Stimulated activated CD4-positive, alpha-beta T cell treated with anti-CD3 and anti-CD28 coated beads, Interleukin-4, amount 100 ng/mL, for 24 hours (primary cell): ENCODE results near the gene CACNA1H.
A peak's percentile ranks its signal among the peaks of the same experiment; 100 is the strongest.

Source experiments
- DNase-seq: peaks from one replicate; pipeline ENCODE4 v3.0.0-alpha.2; 2020

CACNA1H gene

GRCh38 chr16:1152651-1153259 is at the start of gene CACNA1H:
Gene CACNA1H (plus strand): TSS chr16:1153106. CDS start chr16:1153738, 632 bp downstream.
- DNase-seq = peak; percentile 46

GRCh38 chr16:1103636-1103980 is 49.3 kb upstream of the CACNA1H start:
- DNase-seq = no peak

- peak; percentile 51 for DNase-seq
These were observed 46.9 kb upstream of the CACNA1H start for GRCh38 chr16:1105888-1106620.

- no peak for DNase-seq
These were observed 46.2 kb upstream of the CACNA1H start for GRCh38 chr16:1106659-1107058.

- DNase-seq = no peak
These were observed 45.8 kb upstream of the CACNA1H start for GRCh38 chr16:1107141-1107540.

GRCh38 chr16:1107731-1108130 is 45.2 kb upstream of the CACNA1H start:
- DNase-seq = no peak

GRCh38 chr16:1108299-1109252 is 44.3 kb upstream of the CACNA1H start:
- DNase-seq = no peak

GRCh38 chr16:1109648-1110047 is 43.3 kb upstream of the CACNA1H start:
- no peak for DNase-seq

- no peak for DNase-seq
These were observed 40.3 kb upstream of the CACNA1H start for GRCh38 chr16:1112506-1113184.

- no peak for DNase-seq
These were observed 39.4 kb upstream of the CACNA1H start for GRCh38 chr16:1113489-1113888.

- DNase-seq = no peak
These were observed 38.9 kb upstream of the CACNA1H start for GRCh38 chr16:1113889-1114526.

- DNase-seq = no peak
These were observed 36.2 kb upstream of the CACNA1H start for GRCh38 chr16:1116693-1117077.

GRCh38 chr16:1117176-1117900 is 35.6 kb upstream of the CACNA1H start:
- no peak for DNase-seq

GRCh38 chr16:1117926-1118325 is 35.0 kb upstream of the CACNA1H start:
- no peak for DNase-seq

- no peak for DNase-seq
These were observed 33.8 kb upstream of the CACNA1H start for GRCh38 chr16:1119129-1119528.

GRCh38 chr16:1119766-1120576 is 32.9 kb upstream of the CACNA1H start:
- DNase-seq = no peak

- DNase-seq = no peak
These were observed 32.3 kb upstream of the CACNA1H start for GRCh38 chr16:1120577-1120941.

- DNase-seq = no peak
These were observed 31.9 kb upstream of the CACNA1H start for GRCh38 chr16:1121009-1121408.

GRCh38 chr16:1121601-1122397 is 31.1 kb upstream of the CACNA1H start:
- no peak for DNase-seq

GRCh38 chr16:1122398-1122765 is 30.5 kb upstream of the CACNA1H start:
- DNase-seq = no peak
